A549 (cell line): ENCODE data around the gene CLIP2. TPM values are rescaled to one million over a fixed set of nuclear protein-coding genes. Genes with fewer than 3 reads are reported as not detected.
A peak's percentile ranks its signal among the peaks of the same experiment; 100 is the strongest.

Source experiments
- ATAC-seq, 2 experiments: fragments of 200-7000 bp in 1 of 2; fragments of >200 bp in 1 of 2; cut with Nextera tagmentation in 1 of 2; cut with Tn5 transposase in 1 of 2; 3 replicates each; pipeline versions ENCODE4 v1.8.0 to v1.9.1; 2018 to 2020; ENCODE audit warnings: mild to moderate bottlenecking in 1 of 2, moderate library complexity in 1 of 2
- CTCF ChIA-PET: fragments of 300-600 bp; sonication (Branson Sonifier 250); formaldehyde crosslinking; extraction: SDS; loops from one replicate; lab custom pipeline; 2021; ENCODE audit warnings: antibody characterized with exemption, inconsistent platforms; lab: Yijun Ruan, JAX
- POLR2A ChIA-PET: fragments of 350-600 bp; formaldehyde crosslinking; extraction: SDS; loops from one replicate; lab custom pipeline; 2021; ENCODE audit warnings: antibody characterized with exemption, inconsistent platforms; lab: Yijun Ruan, JAX
- DNase-seq, 2 experiments: peaks; one replicate each; pipeline versions ENCODE4 v3.0.0 to v3.0.0-alpha.2; 2011 to 2016; ENCODE audit warnings: low read depth in 1 of 2, low spot score in 1 of 2
- FAIRE-seq: peaks from 2 replicates; lab custom pipeline; 2011; peaks lifted over from hg19 to GRCh38; lab: Jason Lieb, UNC
- H3K27ac ChIP-seq, 2 experiments: fragments of >200 bp; sonication (Bioruptor Twin); formaldehyde crosslinking; 3 replicates each; pipeline ENCODE4 v1.5.1; 2016 to 2017
- H3K4me1 ChIP-seq: fragments of >200 bp; sonication (Bioruptor Twin); formaldehyde crosslinking; 3 replicates; pipeline ENCODE4 v1.6.1; 2016
- H3K4me2 ChIP-seq: fragments of >200 bp; sonication (Bioruptor Twin); formaldehyde crosslinking; 3 replicates; pipeline ENCODE4 v1.6.1; 2016
- H3K4me3 ChIP-seq: fragments of >200 bp; sonication (Bioruptor Twin); formaldehyde crosslinking; 3 replicates; pipeline ENCODE4 v1.5.1; 2016
- H3K9me3 ChIP-seq: fragments of >200 bp; sonication (Bioruptor Twin); formaldehyde crosslinking; 3 replicates; pipeline ENCODE4 v1.6.1; 2016
- CBX2 ChIP-seq: fragments of 200-600 bp; sonication (generic); IDR thresholded peaks from 2 replicates; pipeline ENCODE4 v1.6.1; 2016; ENCODE audit warnings: low read depth, mild to moderate bottlenecking, borderline replicate concordance
- CBX8 ChIP-seq: fragments of 200-600 bp; sonication (generic); IDR thresholded peaks from 2 replicates; pipeline ENCODE4 v1.6.1; 2016
- CHD2 ChIP-seq: fragments of 150-350 bp; IDR thresholded peaks from 2 replicates; pipeline ENCODE4 v1.6.1; 2014; ENCODE audit warnings: low read length; ENCODE audit not compliant: partially characterized antibody
- CHD4 ChIP-seq: fragments of 200-600 bp; sonication (generic); IDR thresholded peaks from 2 replicates; pipeline ENCODE4 v1.6.1; 2016; ENCODE audit warnings: antibody characterized with exemption, mild to moderate bottlenecking, borderline replicate concordance
- EHMT2 ChIP-seq: fragments of 200-600 bp; sonication (generic); IDR thresholded peaks from 2 replicates; pipeline ENCODE4 v1.6.1; 2016; ENCODE audit warnings: antibody characterized with exemption, low read depth, mild to moderate bottlenecking, moderate library complexity
- EP300 ChIP-seq, 2 experiments: fragments of >200 bp; sonication (Bioruptor Twin); formaldehyde crosslinking; IDR thresholded peaks; 2 replicates in 1 of 2; 3 replicates in 1 of 2; pipeline ENCODE4 v1.6.1; 2016 to 2017
- HOXA7 ChIP-seq: fragments of 250-450 bp; sonication (Bioruptor Pico); IDR thresholded peaks from 2 replicates; pipeline ENCODE4 v1.5.0; 2020; ENCODE audit warnings: mild to moderate bottlenecking, moderate library complexity
- KDM5A ChIP-seq: fragments of 200-600 bp; sonication (generic); IDR thresholded peaks from 2 replicates; pipeline ENCODE4 v1.6.1; 2016; ENCODE audit warnings: antibody characterized with exemption, mild to moderate bottlenecking
- MAZ ChIP-seq: fragments of 150-350 bp; IDR thresholded peaks from 2 replicates; pipeline ENCODE4 v1.6.1; 2014; ENCODE audit warnings: antibody characterized with exemption, low read depth, low read length, borderline replicate concordance
- NPAS2 ChIP-seq: fragments of 250-450 bp; sonication (Bioruptor Pico); IDR thresholded peaks from 2 replicates; pipeline ENCODE4 v1.8.0; 2022; ENCODE audit warnings: mild to moderate bottlenecking, moderate library complexity, borderline replicate concordance
- PHF8 ChIP-seq: fragments of 200-600 bp; sonication (generic); IDR thresholded peaks from 2 replicates; pipeline ENCODE4 v1.6.1; 2016; ENCODE audit warnings: low read depth, mild to moderate bottlenecking, antibody characterized with exemption, moderate library complexity, borderline replicate concordance
- RARB ChIP-seq: fragments of 250-450 bp; sonication (Bioruptor Pico); IDR thresholded peaks from 2 replicates; pipeline ENCODE4 v1.8.0; 2021; ENCODE audit warnings: mild to moderate bottlenecking, moderate library complexity
- ZFP36 ChIP-seq: fragments of 450-650 bp; IDR thresholded peaks from 2 replicates; pipeline ENCODE4 v1.6.1; 2014; ENCODE audit warnings: borderline replicate concordance; ENCODE audit not compliant: partially characterized antibody
- ZSCAN20 ChIP-seq: fragments of 250-450 bp; sonication (Bioruptor Pico); IDR thresholded peaks from 2 replicates; pipeline ENCODE4 v1.8.0; 2022; ENCODE audit warnings: mild to moderate bottlenecking, moderate library complexity
- whole genome bisulfite sequencing: methylation state at CpG from one replicate; pipeline ENCODE4 v1.1.6; 2017; ENCODE audit errors: missing lambda C conversion rate; 5-methylcytosine and 5-hydroxymethylcytosine counted together
- polyA plus RNA-seq, 4 experiments: library from polyadenylated mRNA; depleted of rRNA in 3 of 4; stranded (reverse); fragments of >200 nt; fragmentation: RNase III in 1 of 4; extraction: RNeasy Plus Mini Kit Qiagen cat#74134 plus additional on column Dnase treatment in 1 of 4; gene quantifications; 2 replicates in 3 of 4; 3 replicates in 1 of 4; pipeline ENCODE4 v1.2.3, GENCODE V29; 2011 to 2017
- TF ChIP-seq, protein P1 (sequence below): fragments of 250-450 bp; sonication (Bioruptor Pico); IDR thresholded peaks from 2 replicates; pipeline ENCODE4 v1.5.0; 2021; ENCODE audit warnings: mild to moderate bottlenecking, moderate library complexity, borderline replicate concordance
- TF ChIP-seq, protein P2 (sequence below): fragments of >200 bp; sonication (Bioruptor Twin); formaldehyde crosslinking; IDR thresholded peaks from 3 replicates; pipeline ENCODE4 v1.6.1; 2016
- TF ChIP-seq, protein P3 (sequence below): IDR thresholded peaks from 2 replicates; pipeline ENCODE4 v1.6.1; 2012

Gene CLIP2
- polyA plus RNA-seq, 2 of the 4 experiments (the other 2 are of a cell fraction): 3.7 to 17.0 TPM

DNA sequence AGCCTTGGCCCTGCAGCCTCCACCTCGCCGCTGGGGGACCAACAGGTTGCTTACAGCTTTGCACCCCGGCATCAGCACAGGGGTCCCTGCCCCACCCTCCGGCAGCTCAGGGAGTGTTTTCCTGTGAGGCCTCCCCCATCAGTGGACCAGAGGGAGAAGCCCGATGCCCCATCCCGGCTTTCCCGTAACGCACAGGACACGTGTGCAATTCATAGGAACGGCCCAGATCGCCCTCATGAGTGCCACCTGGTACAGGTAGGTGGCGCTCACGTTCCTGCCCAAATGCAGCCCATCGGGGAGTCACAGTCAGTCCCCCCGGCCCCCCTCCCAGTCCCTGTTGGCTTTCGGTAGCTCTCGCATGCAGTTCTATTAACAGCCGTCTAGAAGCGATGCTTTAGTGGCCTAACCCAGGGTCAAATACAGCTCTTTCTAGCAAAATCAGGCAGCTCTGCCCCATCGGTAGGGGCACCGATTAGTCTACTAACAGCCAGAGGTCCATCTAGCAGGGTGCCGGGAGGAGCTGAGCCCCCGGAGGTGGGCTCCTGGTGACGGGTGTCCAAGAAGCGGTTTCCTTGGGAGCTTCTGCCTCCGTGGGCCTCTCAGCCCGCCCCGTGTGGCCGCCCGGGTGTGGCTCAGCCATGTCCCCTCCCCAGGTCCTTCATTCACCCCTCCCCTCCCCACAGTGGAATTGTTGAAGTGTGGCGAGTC lies 116.1 kb downstream of the CLIP2 start (continued):
- TF ChIP-seq, protein P1, sequence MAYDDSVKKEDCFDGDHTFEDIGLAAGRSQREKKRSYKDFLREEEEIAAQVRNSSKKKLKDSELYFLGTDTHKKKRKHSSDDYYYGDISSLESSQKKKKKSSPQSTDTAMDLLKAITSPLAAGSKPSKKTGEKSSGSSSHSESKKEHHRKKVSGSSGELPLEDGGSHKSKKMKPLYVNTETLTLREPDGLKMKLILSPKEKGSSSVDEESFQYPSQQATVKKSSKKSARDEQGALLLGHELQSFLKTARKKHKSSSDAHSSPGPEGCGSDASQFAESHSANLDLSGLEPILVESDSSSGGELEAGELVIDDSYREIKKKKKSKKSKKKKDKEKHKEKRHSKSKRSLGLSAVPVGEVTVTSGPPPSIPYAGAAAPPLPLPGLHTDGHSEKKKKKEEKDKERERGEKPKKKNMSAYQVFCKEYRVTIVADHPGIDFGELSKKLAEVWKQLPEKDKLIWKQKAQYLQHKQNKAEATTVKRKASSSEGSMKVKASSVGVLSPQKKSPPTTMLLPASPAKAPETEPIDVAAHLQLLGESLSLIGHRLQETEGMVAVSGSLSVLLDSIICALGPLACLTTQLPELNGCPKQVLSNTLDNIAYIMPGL: no peak
- no peak for TF ChIP-seq RARB (CRISPR knock-in tag)
- TF ChIP-seq, all 56 proteins: peak for 3

DNA sequence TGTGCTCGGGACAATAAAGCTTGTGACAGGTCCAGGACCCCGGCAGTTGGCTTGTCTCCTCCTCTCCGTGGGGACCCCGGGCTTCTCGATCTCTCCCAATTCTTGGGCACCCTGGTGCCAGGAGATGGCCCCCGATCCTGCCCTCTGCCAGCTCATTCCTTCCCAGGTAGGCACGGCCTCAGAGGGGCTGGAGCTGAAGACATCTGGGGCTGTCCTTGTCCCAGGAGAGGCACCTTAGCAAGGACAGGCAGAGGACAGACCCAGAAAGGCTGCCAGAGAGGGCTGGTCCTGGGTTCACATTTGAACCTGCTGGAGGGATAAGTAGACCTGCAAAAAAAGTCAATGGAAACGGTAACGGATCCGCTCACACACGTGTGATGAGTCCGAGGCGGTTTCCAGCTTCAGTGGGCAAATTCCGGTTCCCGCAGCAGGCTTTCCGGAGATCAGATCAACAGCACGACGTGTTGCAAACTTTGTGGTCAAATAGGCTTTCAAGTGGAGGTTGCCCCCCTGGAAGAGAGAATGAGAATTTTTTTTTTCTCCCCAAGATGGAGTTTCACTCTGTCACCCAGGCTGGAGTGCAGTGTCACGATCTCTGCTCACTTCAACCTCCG lies 116.8 kb downstream of the CLIP2 start:
- ChIA-PET CTCF (interaction anchor here (0.6 to 22.8 kb wide), 17 partner anchors 9 to 543 kb away, joined by 3 to 684 read pairs (median 4); partner anchors contain the start of gene LAT2), POLR2A (no interaction called here)

DNA sequence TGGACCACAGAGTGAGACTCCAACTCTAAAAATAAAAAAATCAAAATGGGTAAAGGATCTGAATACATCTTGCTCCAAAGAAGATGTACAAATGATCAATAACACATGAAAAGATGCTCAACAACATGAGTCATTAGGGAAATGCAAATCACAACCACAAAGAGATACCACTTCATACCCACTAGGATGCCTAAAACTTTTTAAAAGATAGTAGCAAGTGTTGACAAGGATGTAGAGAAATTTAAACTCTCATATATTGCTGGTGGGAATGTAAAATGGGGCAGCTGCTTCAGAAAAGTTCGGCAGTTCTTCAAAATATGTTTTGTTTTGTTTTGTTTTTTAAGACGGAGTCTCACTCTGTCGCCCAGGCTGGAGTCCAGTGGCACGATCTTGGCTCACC lies 118.8 kb downstream of the CLIP2 start:
- H3K4me2 ChIP-seq: no peak overlapping the region
- no peak for TF ChIP-seq PHF8
- no peak for TF ChIP-seq HOXA7 (CRISPR knock-in tag)
- peak; percentile 39 for TF ChIP-seq ZFP36
- no peak for TF ChIP-seq EHMT2
- no peak for TF ChIP-seq EP300 (IDR thresholded peaks at IDR 0.05)
- TF ChIP-seq ZSCAN20 (CRISPR knock-in tag): no peak
- no peak for TF ChIP-seq MAZ
- no peak for TF ChIP-seq NPAS2 (CRISPR knock-in tag)
- no peaks in the 10 kb centered on the region for H3K4me1 ChIP-seq
- no peaks in the 10 kb centered on the region for H3K9me3 ChIP-seq
- ChIA-PET CTCF (interaction anchor here (0.9 to 22.8 kb wide), 4 partner anchors 10 to 197 kb away, joined by 3 to 684 read pairs (median 10); partner anchors contain the start of gene LAT2), POLR2A (no interaction called here)
- no peak overlapping the region for H3K27ac ChIP-seq
- DNase-seq (no peak), ATAC-seq (no peak), FAIRE-seq (no peak)
- no peak overlapping the region for H3K4me3 ChIP-seq
- WGBS: 65% methylated on average over 4 of the region's 4 CpGs

More for the DNA sequence above, 116.8 kb downstream of the CLIP2 start:
- FAIRE-seq (no peak), ATAC-seq (no peak), DNase-seq (no peak)
- H3K27ac ChIP-seq: no peak overlapping the region
- H3K4me1 ChIP-seq: no peaks in the 10 kb centered on the region
- no peak overlapping the region for H3K4me2 ChIP-seq
- no peak overlapping the region for H3K4me3 ChIP-seq
- no peaks in the 10 kb centered on the region for H3K9me3 ChIP-seq
- TF ChIP-seq EP300 (IDR thresholded peaks at IDR 0.05) (no peak), CBX2 (no peak), MAZ (no peak), CBX8 (no peak), PHF8 (no peak), KDM5A (no peak), CHD4 (no peak), CHD2 (no peak)
- TF ChIP-seq, protein P2, sequence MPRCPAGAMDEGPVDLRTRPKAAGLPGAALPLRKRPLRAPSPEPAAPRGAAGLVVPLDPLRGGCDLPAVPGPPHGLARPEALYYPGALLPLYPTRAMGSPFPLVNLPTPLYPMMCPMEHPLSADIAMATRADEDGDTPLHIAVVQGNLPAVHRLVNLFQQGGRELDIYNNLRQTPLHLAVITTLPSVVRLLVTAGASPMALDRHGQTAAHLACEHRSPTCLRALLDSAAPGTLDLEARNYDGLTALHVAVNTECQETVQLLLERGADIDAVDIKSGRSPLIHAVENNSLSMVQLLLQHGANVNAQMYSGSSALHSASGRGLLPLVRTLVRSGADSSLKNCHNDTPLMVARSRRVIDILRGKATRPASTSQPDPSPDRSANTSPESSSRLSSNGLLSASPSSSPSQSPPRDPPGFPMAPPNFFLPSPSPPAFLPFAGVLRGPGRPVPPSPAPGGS: no peak
- TF ChIP-seq, protein P3, sequence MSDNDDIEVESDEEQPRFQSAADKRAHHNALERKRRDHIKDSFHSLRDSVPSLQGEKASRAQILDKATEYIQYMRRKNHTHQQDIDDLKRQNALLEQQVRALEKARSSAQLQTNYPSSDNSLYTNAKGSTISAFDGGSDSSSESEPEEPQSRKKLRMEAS: no peak
- TF ChIP-seq, protein P1: no peak
- WGBS: 90% methylated on average over 20 of the region's 20 CpGs
